Tibial artery (tissue), 4 donors: Measurements from ENCODE around the gene MPEG1.

Experiments
- DNase-seq, 2 donors: peaks; one replicate each; pipeline ENCODE4 v3.0.0-alpha.2; 2019
- H3K27ac ChIP-seq, 2 donors: fragments of 200-600 bp; sonication (generic) in 1 of 2; 1 replicate in 1 of 2; 2 replicates in 1 of 2; pipeline ENCODE4 v1.5.1; 2018 to 2019; ENCODE audit warnings: mild to moderate bottlenecking in 1 of 2
- H3K27me3 ChIP-seq, 2 donors: fragments of 200-600 bp; sonication (generic) in 1 of 2; one replicate each; pipeline versions ENCODE4 v1.5.1 to v1.6.0; 2016 to 2019
- H3K36me3 ChIP-seq, 3 donors: fragments of 200-600 bp; sonication (generic) in 2 of 3; one replicate each; pipeline ENCODE4 v1.5.1; 2016 to 2019; ENCODE audit warnings: mild to moderate bottlenecking in 2 of 3
- H3K4me1 ChIP-seq, 4 donors: fragments of 200-600 bp; sonication (generic) in 2 of 4; 1 replicate in 3 of 4; 2 replicates in 1 of 4; pipeline ENCODE4 v1.5.1; 2016 to 2019
- H3K4me3 ChIP-seq, 2 donors: fragments of 200-600 bp; sonication (generic) in 1 of 2; 1 replicate in 1 of 2; 2 replicates in 1 of 2; pipeline ENCODE4 v1.5.1; 2018 to 2019; ENCODE audit warnings: mild to moderate bottlenecking in 2 of 2
- H3K9me3 ChIP-seq, 3 donors: fragments of 200-600 bp; sonication (generic) in 1 of 3; one replicate each; pipeline ENCODE4 v1.5.1; 2016 to 2019
- CTCF ChIP-seq, 2 experiments: fragments of 200-600 bp in 1 of 2; fragments of 450-650 bp in 1 of 2; IDR thresholded peaks; one replicate each; pipeline ENCODE4 v1.5.1; 2017 to 2019; ENCODE audit warnings: antibody characterized with exemption in 2 of 2, mild to moderate bottlenecking in 1 of 2, moderate library complexity in 1 of 2
- intact Hi-C: fragments of 100-400 bp; cut with DNase I; formaldehyde crosslinking; loops from one replicate; pipeline ENCODE4 v1.15.0; 2023; ENCODE audit warnings: low total_unique reads

The MPEG1 gene

DNA sequence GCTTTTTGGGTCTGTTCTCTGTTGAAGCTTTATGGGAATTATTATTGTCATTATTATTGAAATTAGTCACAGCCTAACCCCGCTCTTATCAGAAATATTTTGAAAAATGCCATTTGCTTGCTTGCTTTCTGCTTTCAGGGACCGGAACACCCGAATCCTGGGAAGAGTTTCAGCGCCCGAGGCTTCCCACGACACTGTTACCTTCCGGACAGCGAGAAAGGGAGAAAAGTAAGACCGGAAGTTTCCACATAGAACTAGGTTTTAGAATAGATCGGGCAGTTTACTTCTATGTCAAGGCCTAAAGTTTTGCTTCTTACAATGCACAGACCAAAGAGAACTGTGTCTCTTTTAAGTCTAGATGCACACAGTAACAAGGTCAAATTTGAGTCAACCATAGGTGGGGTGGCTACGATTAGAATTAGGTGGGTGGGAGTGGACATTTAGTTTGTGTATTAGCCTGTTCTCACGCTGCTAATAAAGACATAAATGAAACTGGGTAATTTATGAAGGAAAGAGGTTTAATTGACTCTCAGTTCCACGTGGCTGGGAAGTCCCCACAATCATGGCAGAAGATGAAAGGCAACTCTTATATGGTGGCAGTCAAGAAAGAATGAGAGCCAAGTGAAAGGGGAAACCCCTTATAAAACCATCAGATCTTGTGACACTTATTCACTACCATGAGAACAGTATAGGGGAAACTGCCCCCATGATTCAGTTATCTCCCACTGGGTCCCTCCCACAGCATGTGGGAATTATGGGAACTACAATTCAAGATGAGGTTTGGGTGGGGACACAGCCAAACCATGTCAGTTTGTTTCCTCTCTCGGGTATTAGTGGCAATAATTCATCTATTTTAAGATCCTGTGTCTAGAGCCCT, 12.9 kb downstream of the MPEG1 start:
- no peaks in the 10 kb centered on the region for H3K9me3 ChIP-seq
- intact Hi-C loops = no loop called here
- H3K36me3 ChIP-seq = peaks cover 0 to 3% (median 0%) of the 10 kb centered on the region in 3 donors
- no peaks in the 10 kb centered on the region for H3K27me3 ChIP-seq
- DNase-seq = no peak
- no peak for TF ChIP-seq CTCF (IDR thresholded peaks at IDR 0.05)
- H3K27ac ChIP-seq = peak overlapping the region in 1 of 2 donors; percentile 23
- H3K4me3 ChIP-seq = no peak overlapping the region
- H3K4me1 ChIP-seq = peaks cover 0 to 41% (median 31%) of the 10 kb centered on the region in 4 donors

- Histone ChIP-seq H3K4me1 (peaks cover 0 to 41% (median 31%) of the 10 kb centered on the region in 4 donors), H3K27ac (peak overlapping the region in 1 of 2 donors; percentile 21), H3K36me3 (peaks cover 0 to 4% (median 0%) of the 10 kb centered on the region in 3 donors), H3K9me3 (no peaks in the 10 kb centered on the region), H3K27me3 (no peaks in the 10 kb centered on the region), H3K4me3 (no peak overlapping the region)
- DNase-seq = no peak
- TF ChIP-seq CTCF (IDR thresholded peaks at IDR 0.05) = no peak
- intact Hi-C loops = no loop called here
These were observed 14.0 kb downstream of the MPEG1 start for GRCh38 chr11:59198726-59199125.

- DNase-seq = peak; percentile 68 to 94
- H3K4me3 ChIP-seq = no peak overlapping the region
- peaks cover 0 to 8% (median 0%) of the 10 kb centered on the region in 3 donors for H3K36me3 ChIP-seq
- no peaks in the 10 kb centered on the region for H3K9me3 ChIP-seq
- peak overlapping the region in 1 of 2 donors; percentile 21 for H3K27ac ChIP-seq
- intact Hi-C loops = no loop called here
- H3K4me1 ChIP-seq = peaks cover 0 to 41% (median 31%) of the 10 kb centered on the region in 4 donors
- TF ChIP-seq CTCF (IDR thresholded peaks at IDR 0.05) = no peak
- no peaks in the 10 kb centered on the region for H3K27me3 ChIP-seq
These were observed 14.7 kb downstream of the MPEG1 start for GRCh38 chr11:59197991-59198390.

- intact Hi-C loops = no loop called here
- no peak for TF ChIP-seq CTCF (IDR thresholded peaks at IDR 0.05)
- Histone ChIP-seq H3K36me3 (peaks cover 0 to 21% (median 0%) of the 10 kb centered on the region in 3 donors), H3K27ac (no peak overlapping the region), H3K4me3 (no peak overlapping the region), H3K9me3 (no peaks in the 10 kb centered on the region), H3K4me1 (peaks cover 0 to 41% (median 31%) of the 10 kb centered on the region in 4 donors), H3K27me3 (no peaks in the 10 kb centered on the region)
- DNase-seq = no peak
These were observed 15.9 kb downstream of the MPEG1 start for GRCh38 chr11:59196777-59197176.

DNA sequence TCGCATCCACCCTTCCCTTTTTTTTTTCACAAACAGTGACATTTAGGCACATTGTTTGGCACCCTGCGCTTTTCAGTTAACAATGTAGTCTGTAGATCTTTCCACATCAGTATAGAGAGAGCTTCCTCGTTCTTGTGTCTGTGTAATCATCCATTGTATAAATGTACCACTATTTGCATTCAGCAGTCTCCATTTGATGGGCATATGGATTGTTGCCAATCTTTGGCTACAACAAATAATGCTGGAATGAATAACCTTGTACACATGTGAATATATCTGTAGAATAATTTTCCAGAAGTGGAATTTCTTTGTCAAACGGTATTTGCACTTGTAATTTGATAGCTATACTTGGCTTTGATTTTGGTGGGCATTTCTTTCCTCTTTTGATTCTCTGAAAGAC, 17.1 kb downstream of the MPEG1 start:
- intact Hi-C loops = no loop called here
- H3K36me3 ChIP-seq = peaks cover 0 to 32% (median 0%) of the 10 kb centered on the region in 3 donors
- no peak for TF ChIP-seq CTCF (IDR thresholded peaks at IDR 0.05)
- peaks cover 0 to 33% (median 25%) of the 10 kb centered on the region in 4 donors for H3K4me1 ChIP-seq
- H3K9me3 ChIP-seq = no peaks in the 10 kb centered on the region
- H3K27ac ChIP-seq = no peak overlapping the region
- no peak for DNase-seq
- H3K27me3 ChIP-seq = no peaks in the 10 kb centered on the region
- no peak overlapping the region for H3K4me3 ChIP-seq
